A673 (cell line): ENCODE data around the gene PADI3. TPM values are rescaled to one million over a fixed set of nuclear protein-coding genes. Genes with fewer than 3 reads are reported as not detected.

Experiments used
- BruUV-seq: library from RNA; stranded (reverse); fragments of 400-500 nt; replicated peaks from 2 replicates; lab custom pipeline; 2021; lab: Mats Ljungman, UMichigan
- CTCF ChIA-PET: fragments of 300-600 bp; sonication (Branson Sonifier 250); formaldehyde crosslinking; loops from one replicate; lab custom pipeline; 2022; ENCODE audit warnings: antibody characterized with exemption; lab: Charles Lee
- POLR2A ChIA-PET: fragments of 300-600 bp; sonication (Branson Sonifier 250); formaldehyde crosslinking; loops from one replicate; lab custom pipeline; 2022; ENCODE audit warnings: antibody characterized with exemption; ENCODE audit not compliant: low non-redundant PET; lab: Charles Lee
- DNase-seq: peaks from one replicate; pipeline ENCODE4 v3.0.0-alpha.2; 2015; ENCODE audit warnings: low spot score
- H3K27ac ChIP-seq: fragments of 200-600 bp; sonication (generic); 2 replicates; pipeline ENCODE4 v1.5.1; 2016; ENCODE audit warnings: mixed run types, low read depth, mild to moderate bottlenecking, mixed read lengths, antibody characterized with exemption, low read length; ENCODE audit not compliant: poor library complexity, severe bottlenecking
- H3K27me3 ChIP-seq: fragments of 200-600 bp; sonication (generic); replicated peaks from 2 replicates; pipeline ENCODE4 v1.6.1; 2017; ENCODE audit warnings: mixed run types, low read depth, mild to moderate bottlenecking, mixed read lengths, antibody characterized with exemption, low read length; ENCODE audit not compliant: insufficient read depth, poor library complexity
- H3K36me3 ChIP-seq: fragments of 200-600 bp; sonication (generic); 2 replicates; pipeline ENCODE4 v1.6.1; 2016; ENCODE audit warnings: mixed run types, mild to moderate bottlenecking, mixed read lengths, antibody characterized with exemption, low read length; ENCODE audit not compliant: insufficient read depth, poor library complexity, severe bottlenecking
- H3K4me1 ChIP-seq: fragments of 200-600 bp; sonication (generic); 2 replicates; pipeline ENCODE4 v1.6.1; 2017; ENCODE audit warnings: mixed run types, mild to moderate bottlenecking, mixed read lengths, antibody characterized with exemption, low read length; ENCODE audit not compliant: insufficient read depth, poor library complexity, severe bottlenecking
- H3K4me3 ChIP-seq: fragments of 200-600 bp; sonication (generic); 2 replicates; pipeline ENCODE4 v1.5.1; 2016; ENCODE audit warnings: low read depth, mixed run types, mild to moderate bottlenecking, mixed read lengths, low read length; ENCODE audit not compliant: poor library complexity, severe bottlenecking
- H3K9me3 ChIP-seq: fragments of 200-600 bp; sonication (generic); 2 replicates; pipeline ENCODE4 v1.6.1; 2016; ENCODE audit warnings: mixed run types, low read depth, mild to moderate bottlenecking, mixed read lengths, antibody characterized with exemption, low read length; ENCODE audit not compliant: poor library complexity, severe bottlenecking
- EZH2 ChIP-seq: fragments of 200-600 bp; sonication (generic); IDR thresholded peaks from 2 replicates; pipeline ENCODE4 v1.6.1; 2017; ENCODE audit warnings: borderline replicate concordance, low read depth, mild to moderate bottlenecking, mixed read lengths, antibody characterized with exemption, low read length; ENCODE audit not compliant: poor library complexity, severe bottlenecking
- intact Hi-C: fragments of 100-400 bp; cut with micrococcal nuclease; formaldehyde crosslinking; loops from one replicate; pipeline ENCODE4 v1.10.0; 2022; ENCODE audit not compliant: unreplicated experiment
- total RNA-seq: library from RNA; stranded (reverse); gene quantifications from 2 replicates; pipeline ENCODE4 v1.2.3, GENCODE V29; 2021
- TF ChIP-seq, protein P1 (sequence below): fragments of 300-800, 200-600 bp; sonication (generic); conservative IDR thresholded peaks from 2 replicates; pipeline ENCODE4 v1.5.1; 2017; ENCODE audit warnings: low read depth, mild to moderate bottlenecking, antibody characterized with exemption, low read length, moderate library complexity, mixed read lengths

The PADI3 gene
- total RNA-seq, 1 experiment from 2014 or later, result 0.26 TPM

DNA sequence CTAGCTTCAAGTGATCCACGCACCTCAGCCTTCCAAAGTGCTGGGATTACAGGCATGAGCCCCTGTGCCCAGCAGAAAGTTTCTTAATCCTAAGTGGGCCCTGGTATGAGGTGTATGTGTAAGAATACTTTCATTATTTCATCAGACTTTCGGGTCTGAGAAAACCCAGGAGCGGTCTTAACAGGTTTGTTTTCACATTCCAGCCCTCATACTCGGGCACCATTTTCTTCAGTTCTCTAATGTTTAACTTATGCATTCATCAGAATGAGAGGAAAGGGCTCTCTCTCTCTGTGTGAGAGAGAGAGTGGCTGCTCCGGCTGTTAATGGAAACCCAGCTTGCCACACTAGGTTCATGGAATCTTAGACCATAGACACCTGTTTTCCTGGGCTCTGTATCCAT is 48.1 kb upstream of the PADI3 start:
- Histone ChIP-seq H3K36me3 (no peaks in the 10 kb centered on the region), H3K4me3 (no peak overlapping the region), H3K27ac (no peak overlapping the region), H3K9me3 (no peaks in the 10 kb centered on the region), H3K4me1 (no peaks in the 10 kb centered on the region), H3K27me3 (no peaks in the 10 kb centered on the region)
- no peak for TF ChIP-seq EZH2
- TF ChIP-seq, protein P1, sequence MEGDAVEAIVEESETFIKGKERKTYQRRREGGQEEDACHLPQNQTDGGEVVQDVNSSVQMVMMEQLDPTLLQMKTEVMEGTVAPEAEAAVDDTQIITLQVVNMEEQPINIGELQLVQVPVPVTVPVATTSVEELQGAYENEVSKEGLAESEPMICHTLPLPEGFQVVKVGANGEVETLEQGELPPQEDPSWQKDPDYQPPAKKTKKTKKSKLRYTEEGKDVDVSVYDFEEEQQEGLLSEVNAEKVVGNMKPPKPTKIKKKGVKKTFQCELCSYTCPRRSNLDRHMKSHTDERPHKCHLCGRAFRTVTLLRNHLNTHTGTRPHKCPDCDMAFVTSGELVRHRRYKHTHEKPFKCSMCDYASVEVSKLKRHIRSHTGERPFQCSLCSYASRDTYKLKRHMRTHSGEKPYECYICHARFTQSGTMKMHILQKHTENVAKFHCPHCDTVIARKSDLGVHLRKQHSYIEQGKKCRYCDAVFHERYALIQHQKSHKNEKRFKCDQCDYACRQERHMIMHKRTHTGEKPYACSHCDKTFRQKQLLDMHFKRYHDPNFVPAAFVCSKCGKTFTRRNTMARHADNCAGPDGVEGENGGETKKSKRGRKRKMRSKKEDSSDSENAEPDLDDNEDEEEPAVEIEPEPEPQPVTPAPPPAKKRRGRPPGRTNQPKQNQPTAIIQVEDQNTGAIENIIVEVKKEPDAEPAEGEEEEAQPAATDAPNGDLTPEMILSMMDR, result no peak
- CTCF ChIA-PET, result no interaction called here
- DNase-seq, result no peak
- no TSS peak for BruUV-seq
- POLR2A ChIA-PET, result no interaction called here
- intact Hi-C loops, result no loop called here

DNA sequence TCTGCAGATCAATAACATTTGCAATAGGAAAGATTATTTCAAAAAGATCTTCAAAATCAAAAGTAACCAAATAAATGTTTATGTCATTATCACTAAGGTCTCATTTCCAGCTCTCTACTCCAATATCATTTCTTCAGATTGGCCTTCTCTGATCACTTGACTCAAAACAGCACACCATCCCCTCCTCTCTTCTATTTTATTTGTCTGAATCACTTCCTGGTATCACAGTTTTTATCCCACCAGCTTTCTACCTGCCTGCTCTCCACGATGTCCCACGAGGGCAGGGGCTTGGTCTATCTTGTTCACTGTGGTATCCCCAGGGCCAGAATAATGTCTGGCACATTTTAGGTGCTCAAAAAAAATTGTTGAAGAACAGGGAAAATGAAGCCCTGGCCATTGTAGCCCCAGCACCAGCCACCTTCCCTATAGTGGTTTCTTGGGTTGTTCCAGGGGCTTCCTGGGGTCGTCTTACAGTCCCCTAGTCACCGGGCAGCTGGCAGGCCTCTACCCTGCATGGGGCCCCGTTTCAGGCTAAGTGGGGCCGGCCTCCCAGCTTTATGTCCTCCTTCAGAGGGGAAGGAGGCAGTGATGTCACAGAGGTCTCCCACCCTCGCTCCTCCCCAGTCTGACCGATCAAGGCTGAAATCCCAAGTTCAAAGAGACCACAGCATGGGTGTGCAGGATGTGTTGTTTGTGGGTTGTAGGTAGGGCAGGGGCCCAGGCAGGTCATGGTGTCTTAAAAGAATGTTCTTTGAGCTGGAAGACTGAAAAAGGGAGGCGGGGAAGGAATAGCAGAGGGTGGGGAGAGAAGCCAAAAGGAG is 47.5 kb upstream of the PADI3 start:
- Histone ChIP-seq H3K4me1 (no peaks in the 10 kb centered on the region), H3K4me3 (no peak overlapping the region), H3K9me3 (no peaks in the 10 kb centered on the region), H3K27me3 (no peaks in the 10 kb centered on the region), H3K36me3 (no peaks in the 10 kb centered on the region), H3K27ac (no peak overlapping the region)
- BruUV-seq, result no TSS peak
- POLR2A ChIA-PET, result no interaction called here
- intact Hi-C loops, result no loop called here
- no peak for DNase-seq
- TF ChIP-seq, protein P1, result no peak
- no peak for TF ChIP-seq EZH2
- CTCF ChIA-PET, result no interaction called here

DNA sequence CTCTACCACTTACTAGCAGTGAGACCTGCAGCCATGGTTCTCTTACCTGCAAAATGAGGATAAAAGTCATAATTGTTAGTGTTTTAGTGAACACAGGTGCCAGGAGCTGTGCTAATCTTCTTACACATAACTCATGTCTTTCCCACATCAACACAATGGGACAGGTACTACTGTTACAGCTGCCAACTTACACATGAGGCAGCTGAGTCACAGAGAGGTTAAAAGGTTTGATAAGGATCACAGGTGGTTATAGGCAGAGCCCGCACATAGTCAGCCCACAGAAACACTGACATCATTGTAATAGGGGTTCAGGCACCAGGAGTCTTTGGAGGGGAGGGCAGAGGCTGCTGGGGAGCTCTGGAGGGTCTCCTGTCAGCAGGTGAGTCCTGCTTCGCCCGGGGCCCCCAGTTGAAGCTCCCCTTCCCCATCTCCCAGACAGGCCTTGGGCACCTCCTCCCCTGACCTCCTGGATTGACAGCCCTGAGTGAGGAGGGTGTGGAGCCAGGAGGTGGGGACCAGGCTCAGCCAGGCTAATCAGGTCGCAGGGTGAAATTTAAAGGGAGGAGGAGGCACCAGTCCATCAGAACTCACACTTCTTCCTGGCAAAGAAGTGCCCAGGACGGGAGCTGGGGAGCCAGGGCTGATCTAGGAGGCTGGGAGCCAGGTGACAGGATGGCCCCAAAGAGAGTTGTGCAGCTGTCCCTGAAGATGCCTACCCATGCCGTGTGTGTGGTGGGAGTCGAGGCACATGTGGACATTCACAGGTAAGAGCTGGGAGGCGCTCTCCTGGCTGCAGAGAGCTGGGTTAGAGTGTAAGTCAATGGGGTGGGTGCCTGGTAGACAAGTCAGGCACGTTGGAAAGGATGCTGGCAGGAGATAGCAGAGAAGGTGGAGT is 44.1 kb upstream of the PADI3 start, which contains the start of gene PADI1:
Gene PADI1 (plus strand): TSS at position 583 of the 895 bp plus-strand sequence. CDS start 90 bp downstream, at position 673.
- no TSS peak for BruUV-seq
- no peak within 1 kb of the TSS for H3K27ac ChIP-seq
- ChIA-PET POLR2A (no interaction called here), CTCF (no interaction called here)
- H3K36me3 ChIP-seq, result no peaks in the 10 kb centered on the region
- no peak for TF ChIP-seq EZH2
- TF ChIP-seq, protein P1, result no peak
- H3K9me3 ChIP-seq, result no peaks in the 10 kb centered on the region
- H3K4me3 ChIP-seq, result no peak within 1 kb of the TSS
- intact Hi-C loops, result no loop called here
- no peaks in the 10 kb centered on the region for H3K27me3 ChIP-seq
- no peak for DNase-seq
- peaks cover 30% of the 10 kb centered on the region for H3K4me1 ChIP-seq
